Small intestine (tissue), 7 donors: ENCODE data around the gene ZNF500. TPM values are rescaled to one million over a fixed set of nuclear protein-coding genes. Genes with fewer than 3 reads are reported as not detected.

Experiments used
- DNase-seq, 2 donors: peaks; one replicate each; pipeline versions ENCODE4 v3.0.0 to v3.0.0-alpha.2; 2013
- FAIRE-seq: peaks from 2 replicates; lab custom pipeline; 2012; peaks lifted over from hg19 to GRCh38; lab: Jason Lieb, UNC
- H3K27ac ChIP-seq, 3 donors: one replicate each; pipeline ENCODE4 v1.5.1; 2013; ENCODE audit warnings: low read length in 2 of 3, mild to moderate bottlenecking in 2 of 3, control low read depth in 1 of 3, inconsistent platforms in 1 of 3, low read depth in 1 of 3, moderate library complexity in 1 of 3
- H3K27me3 ChIP-seq, 3 donors: one replicate each; pipeline ENCODE4 v1.6.1; 2013; ENCODE audit warnings: low read length in 3 of 3, inconsistent platforms in 1 of 3; ENCODE audit not compliant: control insufficient read depth in 3 of 3, insufficient read depth in 3 of 3
- H3K36me3 ChIP-seq, 3 donors: one replicate each; pipeline ENCODE4 v1.6.1; 2013; ENCODE audit warnings: low read length in 3 of 3, inconsistent platforms in 1 of 3, low read depth in 1 of 3, mild to moderate bottlenecking in 1 of 3, moderate library complexity in 1 of 3; ENCODE audit not compliant: control insufficient read depth in 3 of 3, insufficient read depth in 2 of 3
- H3K4me1 ChIP-seq, 3 donors: one replicate each; pipeline ENCODE4 v1.6.1; 2013; ENCODE audit warnings: low read length in 2 of 3, inconsistent platforms in 1 of 3, low read depth in 1 of 3, mild to moderate bottlenecking in 1 of 3, moderate library complexity in 1 of 3; ENCODE audit not compliant: control insufficient read depth in 3 of 3, insufficient read depth in 2 of 3
- H3K4me3 ChIP-seq, 3 donors: one replicate each; pipeline ENCODE4 v1.5.1; 2013; ENCODE audit warnings: low read length in 3 of 3, control low read depth in 1 of 3, inconsistent platforms in 1 of 3, low read depth in 1 of 3, mild to moderate bottlenecking in 1 of 3, moderate library complexity in 1 of 3
- H3K9me3 ChIP-seq, 2 donors: one replicate each; pipeline ENCODE4 v1.6.1; 2013; ENCODE audit warnings: low read depth in 1 of 2, low read length in 1 of 2; ENCODE audit not compliant: control insufficient read depth in 2 of 2, insufficient read depth in 1 of 2
- WGBS, 3 donors: extraction: QIAGEN DNeasy Blood & Tissue Kit; methylation state at CpG; one replicate each; pipeline ENCODE4 v1.1.7; 2013; 5-methylcytosine and 5-hydroxymethylcytosine counted together
- polyA plus RNA-seq, 4 donors: library from polyadenylated mRNA; stranded (reverse) in 3 of 4; unstranded in 1 of 4; fragments of 200-250 nt in 3 of 4; fragments of 120-200 nt in 1 of 4; gene quantifications; one replicate each; pipeline versions ENCODE4 v1.2.1 to v1.2.3, GENCODE V29; 2013
- donor health status: healthy with polysubstance abuse.
- donor health status: control.
- donor health status: control.
- donor health status: Bipolar disorder and iron deficiency.
- donor health status: healthy.

ZNF500 gene
- polyA plus RNA-seq, 4 donors: 2.0 to 11.1 (median 6.6) TPM

DNA sequence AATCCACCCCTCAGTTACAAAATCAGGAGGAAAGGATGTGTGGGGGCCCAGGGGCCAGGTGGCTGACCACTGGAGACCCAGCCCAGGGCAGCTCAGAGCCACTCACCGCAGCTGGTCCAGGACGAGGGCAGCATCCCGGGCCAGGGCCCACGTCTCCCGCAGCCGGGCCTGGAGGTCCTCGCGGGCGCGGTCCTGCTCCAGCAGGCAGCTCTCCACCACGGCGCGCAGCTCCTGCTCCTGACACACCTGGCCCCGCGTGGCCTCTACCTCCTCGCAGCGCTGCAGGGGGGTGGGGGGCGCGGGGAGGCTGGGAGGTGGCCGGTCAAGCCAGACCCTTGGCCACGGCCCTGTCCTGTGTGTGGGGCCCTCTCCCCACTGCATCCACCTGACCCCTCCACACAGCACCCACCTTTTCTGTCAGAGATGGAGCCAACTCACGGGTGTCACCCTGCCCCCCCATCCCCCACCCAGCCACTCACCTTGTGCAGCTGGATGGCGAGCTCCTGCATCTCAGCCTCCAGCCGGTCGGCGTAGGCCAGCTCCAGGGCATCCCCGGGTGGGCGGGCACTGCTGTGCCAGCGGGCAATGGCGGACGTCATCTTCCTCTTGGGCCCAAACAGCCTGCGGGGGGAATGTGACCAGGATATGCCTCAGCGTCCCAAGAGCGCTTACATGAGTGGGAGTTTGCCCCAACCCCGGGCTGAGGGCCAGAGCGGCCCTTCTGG lies 68.5 kb downstream of the ZNF500 start:
- no peak for FAIRE-seq
- Histone ChIP-seq H3K4me3 (no peak overlapping the region), H3K27me3 (no peaks in the 10 kb centered on the region), H3K36me3 (peaks cover 5 to 81% (median 7%) of the 10 kb centered on the region in 3 donors), H3K27ac (no peak overlapping the region), H3K4me1 (peaks cover 0 to 38% (median 0%) of the 10 kb centered on the region in 3 donors), H3K9me3 (no peaks in the 10 kb centered on the region)
- WGBS, 3 donors: 93 to 95% (median 94%) methylated on average over 19 to 36 of the region's 36 CpGs
- DNase-seq: no peak

Other genes with a start within 250 kb of the ZNF500 start
- gene CDIP1, start 228.4 kb downstream of the ZNF500 start, polyA plus RNA-seq: 10 to 100 TPM; 26.5 to 49.9 (median 42.3) TPM
- under 1 TPM in 2 of 4 donors, not detected in 2; 0.03 to 0.07 TPM for gene C16orf96, start 210.8 kb downstream of the ZNF500 start, polyA plus RNA-seq
- gene UBALD1, start 152.3 kb downstream of the ZNF500 start, polyA plus RNA-seq: 10 to 100 TPM; 21.7 to 29.7 (median 26.6) TPM
- 10 to 100 TPM; 21.1 to 52.1 (median 25.6) TPM for gene MGRN1, start 142.3 kb downstream of the ZNF500 start, polyA plus RNA-seq
- 10 to 100 TPM; 44.5 to 73.1 (median 54.8) TPM for gene NUDT16L1, start 73.6 kb downstream of the ZNF500 start, polyA plus RNA-seq
- gene ANKS3, start 32.9 kb downstream of the ZNF500 start, polyA plus RNA-seq: 10 to 100 TPM; 11.6 to 16.9 (median 13.8) TPM
- under 1 TPM in 2 of 4 donors, not detected in 2; 0.67 to 0.84 TPM for gene DNAAF8, start 32.6 kb downstream of the ZNF500 start, polyA plus RNA-seq
- gene SEPTIN12, start 21.2 kb upstream of the ZNF500 start, polyA plus RNA-seq: under 1 TPM in 1 of 4 donors, not detected in 3; 0.06 TPM
- 1,000 to 10,000 TPM in 1 of 4 donors, 100 to 1,000 TPM in 3; 134 to 1,710 (median 721) TPM for gene SMIM22, start 28.2 kb upstream of the ZNF500 start, polyA plus RNA-seq
- 10 to 100 TPM; 24.8 to 84.1 (median 29.8) TPM for gene ROGDI, start 35.5 kb upstream of the ZNF500 start, polyA plus RNA-seq
- gene GLYR1, start 80.1 kb upstream of the ZNF500 start, polyA plus RNA-seq: 100 to 1,000 TPM in 1 of 4 donors, 10 to 100 TPM in 3; 43.0 to 102 (median 63.5) TPM
- 10 to 100 TPM; 12.3 to 39.8 (median 16.8) TPM for gene UBN1, start 80.3 kb upstream of the ZNF500 start, polyA plus RNA-seq
- gene PPL, start 170.0 kb upstream of the ZNF500 start, polyA plus RNA-seq: 10 to 100 TPM; 11.1 to 37.1 (median 14.9) TPM
- under 1 TPM in 3 of 4 donors, not detected in 1; 0.16 to 0.35 (median 0.27) TPM for gene SEC14L5, start 191.2 kb upstream of the ZNF500 start, polyA plus RNA-seq